GM21737 (cell line): ENCODE results near the gene TMEM19.

Experiments used
- ATAC-seq: cut with Tn5 transposase; IDR thresholded peaks from one replicate; pipeline ENCODE4 v1.9.1; 2021; ENCODE audit warnings: mild to moderate bottlenecking, moderate library complexity; ENCODE audit not compliant: unreplicated experiment

The TMEM19 gene

GRCh38 chr12:71685914-71686657 is at the start of gene TMEM19:
TSS of gene TMEM19 (plus strand) at chr12:71686082. CDS start at chr12:71686681, 599 bp downstream.
- peak; percentile 88 for ATAC-seq

- ATAC-seq: no peak
Observed at GRCh38 chr12:71636704-71637115, 49.2 kb upstream of the TMEM19 start.

GRCh38 chr12:71638499-71638898 is 47.4 kb upstream of the TMEM19 start:
- ATAC-seq: no peak

- no peak for ATAC-seq
Observed at GRCh38 chr12:71639341-71639760, 46.5 kb upstream of the TMEM19 start.

GRCh38 chr12:71640316-71640715 is 45.6 kb upstream of the TMEM19 start:
- no peak for ATAC-seq

GRCh38 chr12:71641390-71641789 is 44.5 kb upstream of the TMEM19 start:
- ATAC-seq: no peak

GRCh38 chr12:71642264-71642663 is 43.6 kb upstream of the TMEM19 start:
- ATAC-seq: no peak

GRCh38 chr12:71645268-71645667 is 40.6 kb upstream of the TMEM19 start:
- no peak for ATAC-seq

GRCh38 chr12:71646512-71646911 is 39.4 kb upstream of the TMEM19 start:
- no peak for ATAC-seq

GRCh38 chr12:71648537-71648936 is 37.3 kb upstream of the TMEM19 start:
- ATAC-seq: no peak

GRCh38 chr12:71649401-71649800 is 36.5 kb upstream of the TMEM19 start:
- ATAC-seq: no peak

- no peak for ATAC-seq
Observed at GRCh38 chr12:71652656-71653055, 33.2 kb upstream of the TMEM19 start.

GRCh38 chr12:71653137-71653536 is 32.7 kb upstream of the TMEM19 start:
- no peak for ATAC-seq

- no peak for ATAC-seq
Observed at GRCh38 chr12:71654200-71654599, 31.7 kb upstream of the TMEM19 start.

GRCh38 chr12:71655495-71655894 is 30.4 kb upstream of the TMEM19 start:
- no peak for ATAC-seq

- ATAC-seq: no peak
Observed at GRCh38 chr12:71655907-71656306, 30.0 kb upstream of the TMEM19 start.

GRCh38 chr12:71656740-71657139 is 29.1 kb upstream of the TMEM19 start:
- ATAC-seq: no peak

GRCh38 chr12:71661977-71662530 is 23.8 kb upstream of the TMEM19 start:
- no peak for ATAC-seq

- peak; percentile 21 for ATAC-seq
Observed at GRCh38 chr12:71662849-71663560, 22.9 kb upstream of the TMEM19 start.

GRCh38 chr12:71663561-71664410 is 22.1 kb upstream of the TMEM19 start, which contains the start of the genes THAP2 and ZFC3H1:
TSS of gene THAP2 (plus strand) at chr12:71664301. CDS start at chr12:71664510, 209 bp downstream.
TSS of gene ZFC3H1 (minus strand) at chr12:71663848. CDS start at chr12:71663610, 238 bp downstream.
- peak; percentile 91 for ATAC-seq
